Naive B cell (primary cell): ENCODE results near the gene HBA1. TPM values are rescaled to one million over a fixed set of nuclear protein-coding genes. Genes with fewer than 3 reads are reported as not detected.
A peak's percentile ranks its signal among the peaks of the same experiment; 100 is the strongest.
"Not testable (repeated sequence)": the region's sequence is repeated elsewhere in the genome, so short reads cannot be mapped to it uniquely, and the experiment has no call there.

Experiments
- ATAC-seq, 2 donors: fragments of 150-1000 bp; cut with Tn5 transposase; 2 replicates each; pipeline ENCODE4 v1.10.0; 2021; ENCODE audit warnings: low read depth in 2 of 2, mild to moderate bottlenecking in 2 of 2, moderate library complexity in 2 of 2
- DNase-seq: peaks from one replicate; pipeline ENCODE4 v3.0.0; 2022
- H3K27ac Mint-ChIP-seq, 6 donors: one replicate each; pipeline ENCODE4 v1.8.0; 2020 to 2022; ENCODE audit warnings: mild to moderate bottlenecking in 6 of 6, mixed read lengths in 6 of 6, moderate library complexity in 5 of 6, inconsistent platforms in 2 of 6
- H3K27me3 Mint-ChIP-seq, 3 donors: one replicate each; pipeline ENCODE4 v1.8.0; 2021 to 2022; ENCODE audit warnings: mixed read lengths in 3 of 3, mild to moderate bottlenecking in 1 of 3
- H3K36me3 Mint-ChIP-seq, 2 donors: one replicate each; pipeline ENCODE4 v1.8.0; 2020 to 2022; ENCODE audit warnings: mixed read lengths in 2 of 2, inconsistent platforms in 1 of 2, mild to moderate bottlenecking in 1 of 2
- H3K4me1 Mint-ChIP-seq, 3 donors: one replicate each; pipeline ENCODE4 v1.8.0; 2020 to 2022; ENCODE audit warnings: mixed read lengths in 3 of 3, inconsistent platforms in 1 of 3, mild to moderate bottlenecking in 1 of 3, moderate library complexity in 1 of 3
- H3K4me3 Mint-ChIP-seq, 8 donors: one replicate each; pipeline ENCODE4 v1.8.0; 2020 to 2022; ENCODE audit warnings: mild to moderate bottlenecking in 8 of 8, mixed read lengths in 8 of 8, moderate library complexity in 8 of 8, inconsistent platforms in 2 of 8
- H3K9me3 Mint-ChIP-seq, 7 donors: one replicate each; pipeline ENCODE4 v1.8.0; 2020 to 2022; ENCODE audit warnings: mixed read lengths in 7 of 7, mild to moderate bottlenecking in 5 of 7, inconsistent platforms in 2 of 7, moderate library complexity in 1 of 7
- polyA plus RNA-seq, 6 donors: library from polyadenylated mRNA; unstranded; fragments of 300-500 nt; fragmentation: Illumina TruSeq; gene quantifications; one replicate each; pipeline ENCODE4 v1.2.3, GENCODE V29; 2021; ENCODE audit warnings: low read depth in 6 of 6

HBA1 gene
- polyA plus RNA-seq, 6 donors from 2014 or later, result 42.8 to 256 (median 100) TPM

GRCh38 chr16:173211-173854, 3.1 kb upstream of the HBA1 start:
- DNase-seq, ATAC-seq, H3K9me3 Mint-ChIP-seq, H3K27ac Mint-ChIP-seq, H3K36me3 Mint-ChIP-seq: not testable (repeated sequence)
- H3K4me1 Mint-ChIP-seq, result peaks cover 4 to 18% (median 14%) of the 10 kb centered on the region in 3 donors
- peaks cover 37 to 76% (median 75%) of the 10 kb centered on the region in 3 donors for H3K27me3 Mint-ChIP-seq
- H3K4me3 Mint-ChIP-seq, result peak overlapping the region in 6 of 8 donors; percentile 28 to 70 (median 52)

GRCh38 chr16:173928-174769, 2.3 kb upstream of the HBA1 start:
- peak overlapping the region in 1 of 6 donors; percentile 49 for H3K27ac Mint-ChIP-seq
- not testable (repeated sequence) for H3K36me3 Mint-ChIP-seq, H3K9me3 Mint-ChIP-seq, DNase-seq, ATAC-seq
- H3K4me3 Mint-ChIP-seq, result peak overlapping the region in 6 of 8 donors; percentile 38 to 63 (median 52)
- H3K27me3 Mint-ChIP-seq, result peaks cover 33 to 71% (median 67%) of the 10 kb centered on the region in 3 donors
- peaks cover 4 to 18% (median 14%) of the 10 kb centered on the region in 3 donors for H3K4me1 Mint-ChIP-seq

- peaks cover 30 to 60% (median 57%) of the 10 kb centered on the region in 3 donors for H3K27me3 Mint-ChIP-seq
- ATAC-seq, result no peak
- peak overlapping the region in 2 of 6 donors; percentile 44 to 83 for H3K27ac Mint-ChIP-seq
- peaks cover 4 to 23% (median 14%) of the 10 kb centered on the region in 3 donors for H3K4me1 Mint-ChIP-seq
- peak overlapping the region in 7 of 8 donors; percentile 5 to 61 (median 38) for H3K4me3 Mint-ChIP-seq
- no peaks in the 10 kb centered on the region for H3K36me3 Mint-ChIP-seq
- DNase-seq, result no peak
- no peaks in the 10 kb centered on the region for H3K9me3 Mint-ChIP-seq
Observed at GRCh38 chr16:175011-175949, 1.2 kb upstream of the HBA1 start.

GRCh38 chr16:176006-176405, 474 bp upstream of the HBA1 start:
- not testable (repeated sequence) for DNase-seq, H3K36me3 Mint-ChIP-seq, H3K27ac Mint-ChIP-seq, H3K9me3 Mint-ChIP-seq, ATAC-seq
- Mint-ChIP-seq H3K4me3 (peak overlapping the region in 3 of 8 donors; percentile 28 to 39 (median 35)), H3K27me3 (peaks cover 25 to 52% (median 49%) of the 10 kb centered on the region in 3 donors), H3K4me1 (peaks cover 4 to 23% (median 14%) of the 10 kb centered on the region in 3 donors)

GRCh38 chr16:177394-177822, 928 bp downstream of the HBA1 start:
- H3K27me3 Mint-ChIP-seq, result peaks cover 19 to 42% (median 38%) of the 10 kb centered on the region in 3 donors
- DNase-seq, result no peak
- peak overlapping the region in 7 of 8 donors; percentile 13 to 75 (median 42) for H3K4me3 Mint-ChIP-seq
- peaks cover 4 to 20% (median 14%) of the 10 kb centered on the region in 3 donors for H3K4me1 Mint-ChIP-seq
- no peaks in the 10 kb centered on the region for H3K9me3 Mint-ChIP-seq
- no peak overlapping the region for H3K27ac Mint-ChIP-seq
- H3K36me3 Mint-ChIP-seq, result no peaks in the 10 kb centered on the region
- ATAC-seq, result no peak

- no peaks in the 10 kb centered on the region for H3K36me3 Mint-ChIP-seq
- DNase-seq (no peak), ATAC-seq (no peak)
- H3K4me3 Mint-ChIP-seq, result peak overlapping the region in 4 of 8 donors; percentile 10 to 52 (median 34)
- no peaks in the 10 kb centered on the region for H3K9me3 Mint-ChIP-seq
- peaks cover 19 to 42% (median 38%) of the 10 kb centered on the region in 3 donors for H3K27me3 Mint-ChIP-seq
- H3K4me1 Mint-ChIP-seq, result peaks cover 4 to 20% (median 14%) of the 10 kb centered on the region in 3 donors
- no peak overlapping the region for H3K27ac Mint-ChIP-seq
Observed at GRCh38 chr16:177981-178667, 1.6 kb downstream of the HBA1 start.

- Mint-ChIP-seq H3K27ac (no peak overlapping the region), H3K4me3 (peak overlapping the region in 1 of 8 donors; percentile 30), H3K4me1 (peaks cover 4 to 18% (median 14%) of the 10 kb centered on the region in 3 donors), H3K36me3 (no peaks in the 10 kb centered on the region), H3K9me3 (no peaks in the 10 kb centered on the region), H3K27me3 (peaks cover 19 to 37% (median 32%) of the 10 kb centered on the region in 3 donors)
- no peak for ATAC-seq
- no peak for DNase-seq
Observed at GRCh38 chr16:178668-179015, 2.2 kb downstream of the HBA1 start.

- no peaks in the 10 kb centered on the region for H3K36me3 Mint-ChIP-seq
Observed at GRCh38 chr16:179211-180092, 3.0 kb downstream of the HBA1 start.

GRCh38 chr16:180101-180675, 3.7 kb downstream of the HBA1 start, which contains the start of gene HBQ1:
Gene HBQ1 (plus strand): TSS chr16:180459. CDS start chr16:180487, 28 bp downstream.
- peak; percentile 20 for DNase-seq
- peaks cover 4 to 10% (median 6%) of the 10 kb centered on the region in 3 donors for H3K4me1 Mint-ChIP-seq
- no peaks in the 10 kb centered on the region for H3K36me3 Mint-ChIP-seq
- H3K27ac Mint-ChIP-seq, result peak within 1 kb of the TSS in 2 of 6 donors; percentile 9 to 36
- ATAC-seq, result peak in 1 of 2 donors; percentile 13
- peaks cover 11 to 22% (median 18%) of the 10 kb centered on the region in 3 donors for H3K27me3 Mint-ChIP-seq
- H3K9me3 Mint-ChIP-seq, result no peaks in the 10 kb centered on the region
- peak within 1 kb of the TSS; percentile 30 to 85 (median 64) for H3K4me3 Mint-ChIP-seq

More at GRCh38 chr16:179211-180092, 3.0 kb downstream of the HBA1 start:
- DNase-seq (no peak), ATAC-seq (no peak)
- peak overlapping the region in 6 of 8 donors; percentile 51 to 79 (median 64) for H3K4me3 Mint-ChIP-seq
- H3K27me3 Mint-ChIP-seq, result peaks cover 18 to 29% (median 25%) of the 10 kb centered on the region in 3 donors
- no peaks in the 10 kb centered on the region for H3K9me3 Mint-ChIP-seq
- H3K4me1 Mint-ChIP-seq, result peaks cover 4 to 17% (median 13%) of the 10 kb centered on the region in 3 donors
- H3K27ac Mint-ChIP-seq, result peak overlapping the region in 2 of 6 donors; percentile 9 to 36

GRCh38 chr16:180681-181564, 4.4 kb downstream of the HBA1 start:
- H3K36me3 Mint-ChIP-seq, result peaks cover 0 to 5% of the 10 kb centered on the region in 2 donors
- H3K9me3 Mint-ChIP-seq, result no peaks in the 10 kb centered on the region
- H3K4me1 Mint-ChIP-seq, result peaks cover 0 to 5% (median 3%) of the 10 kb centered on the region in 3 donors
- peaks cover 11 to 16% (median 11%) of the 10 kb centered on the region in 3 donors for H3K27me3 Mint-ChIP-seq
- DNase-seq, result peak; percentile 80
- H3K27ac Mint-ChIP-seq, result no peak overlapping the region
- peak; percentile 86 to 88 for ATAC-seq
- H3K4me3 Mint-ChIP-seq, result peak overlapping the region; percentile 21 to 85 (median 42)
